ENCODE results near the gene RAET1G. TPM values are rescaled to one million over a fixed set of nuclear protein-coding genes. Genes with fewer than 3 reads are reported as not detected.

RAET1G gene
- polyA plus RNA-seq, 1 of the 3 experiments (the other 2 are of a cell fraction), result 2.5 TPM

GRCh38 chr6:149891259-149891658 lies 31.7 kb downstream of the RAET1G start (continued):
- TF ChIP-seq FOSL2 (IDR thresholded peaks at IDR 0.05; ENCODE audit: borderline replicate concordance, low read depth), result no peak

DNA sequence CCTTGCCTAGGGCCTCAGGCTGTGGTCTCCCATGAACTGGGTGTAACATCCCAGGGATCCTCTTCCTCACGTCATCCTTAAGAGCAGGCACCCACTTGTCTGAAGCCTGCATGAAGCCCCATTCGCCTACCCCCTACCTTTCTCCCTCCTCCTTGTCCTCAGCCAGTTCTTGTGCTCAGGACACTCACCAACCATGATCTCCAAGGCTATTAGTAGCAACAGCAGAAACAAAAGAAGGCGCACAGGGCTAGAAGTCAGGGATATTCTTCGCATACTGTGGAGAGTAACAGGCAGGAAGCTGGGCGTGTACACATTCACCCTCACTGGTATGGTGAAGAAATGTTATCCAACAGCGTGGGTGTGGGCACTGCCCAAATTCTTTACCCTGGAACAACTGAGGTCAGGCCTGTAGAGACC lies 32.3 kb downstream of the RAET1G start:
- ChIA-PET POLR2A (no interaction called here), CTCF (no interaction called here)
- no peak overlapping the region for H2AFZ ChIP-seq (ENCODE audit: low read depth)
- peaks cover under 1 to 6% of the 10 kb centered on the region in 2 experiments; a peak in 2 of 4 replicates for H3K4me1 ChIP-seq (ENCODE audit: control insufficient read depth in 1 of 2, insufficient read depth in 2 of 2, low read depth in 1 of 2, low read length in 1 of 2)
- H3K4me2 ChIP-seq, result no peak overlapping the region
- H3K9me2 ChIP-seq, result no peaks in the 10 kb centered on the region
- H3K9me3 ChIP-seq, result no peaks in the 10 kb centered on the region
- H3K4me3 ChIP-seq (ENCODE audit: low read depth in 2 of 2, low read length in 1 of 2), result no peak overlapping the region
- TF ChIP-seq NFIC (IDR thresholded peaks at IDR 0.05; ENCODE audit: borderline replicate concordance) (no peak), MXI1 (IDR thresholded peaks at IDR 0.05; ENCODE audit: low read depth, low read length) (no peak)
- TF ChIP-seq, protein P1, sequence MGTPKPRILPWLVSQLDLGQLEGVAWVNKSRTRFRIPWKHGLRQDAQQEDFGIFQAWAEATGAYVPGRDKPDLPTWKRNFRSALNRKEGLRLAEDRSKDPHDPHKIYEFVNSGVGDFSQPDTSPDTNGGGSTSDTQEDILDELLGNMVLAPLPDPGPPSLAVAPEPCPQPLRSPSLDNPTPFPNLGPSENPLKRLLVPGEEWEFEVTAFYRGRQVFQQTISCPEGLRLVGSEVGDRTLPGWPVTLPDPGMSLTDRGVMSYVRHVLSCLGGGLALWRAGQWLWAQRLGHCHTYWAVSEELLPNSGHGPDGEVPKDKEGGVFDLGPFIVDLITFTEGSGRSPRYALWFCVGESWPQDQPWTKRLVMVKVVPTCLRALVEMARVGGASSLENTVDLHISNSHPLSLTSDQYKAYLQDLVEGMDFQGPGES (IDR thresholded peaks at IDR 0.05; ENCODE audit: low read depth, low read length), result no peak
- H3K79me2 ChIP-seq (ENCODE audit: insufficient read depth), result no peaks in the 10 kb centered on the region
- H3K27ac ChIP-seq (ENCODE audit: low read depth in 2 of 2, low read length in 1 of 2), result no peak overlapping the region
- peaks cover under 1% of the 10 kb centered on the region for H3F3A ChIP-seq (replicated peaks; ENCODE audit: insufficient read depth)
- no peaks in the 10 kb centered on the region for H3K36me3 ChIP-seq (replicated peaks in 1 of 2; ENCODE audit: control insufficient read depth in 1 of 2, insufficient read depth in 2 of 2, low read length in 1 of 2)
- H3K27me3 ChIP-seq (ENCODE audit: insufficient read depth), result no peaks in the 10 kb centered on the region
- no peak for DNase-seq
- WGBS (ENCODE audit: low lambda C conversion rate), result 69% methylated on average over 6 of the region's 6 CpGs
- H3K9ac ChIP-seq, result no peak overlapping the region
- no peaks in the 10 kb centered on the region for H4K20me1 ChIP-seq (ENCODE audit: insufficient read depth)

GRCh38 chr6:149889326-149889725 lies 33.6 kb downstream of the RAET1G start:
- Histone ChIP-seq H3K9me2 (no peaks in the 10 kb centered on the region), H2AFZ (ENCODE audit: low read depth) (no peak overlapping the region), H3K4me2 (no peak overlapping the region), H3K4me1 (ENCODE audit: control insufficient read depth in 1 of 2, insufficient read depth in 2 of 2, low read depth in 1 of 2, low read length in 1 of 2) (no peaks in the 10 kb centered on the region), H3F3A (replicated peaks; ENCODE audit: insufficient read depth) (no peaks in the 10 kb centered on the region), H3K9ac (no peak overlapping the region), H3K27me3 (ENCODE audit: insufficient read depth) (no peaks in the 10 kb centered on the region), H3K27ac (ENCODE audit: low read depth in 2 of 2, low read length in 1 of 2) (no peak overlapping the region), H4K20me1 (ENCODE audit: insufficient read depth) (no peaks in the 10 kb centered on the region), H3K9me3 (no peaks in the 10 kb centered on the region), H3K36me3 (replicated peaks in 1 of 2; ENCODE audit: control insufficient read depth in 1 of 2, insufficient read depth in 2 of 2, low read length in 1 of 2) (no peaks in the 10 kb centered on the region), H3K79me2 (ENCODE audit: insufficient read depth) (no peaks in the 10 kb centered on the region), H3K4me3 (ENCODE audit: low read depth in 2 of 2, low read length in 1 of 2) (no peak overlapping the region)
- whole genome bisulfite sequencing (ENCODE audit: low lambda C conversion rate), result 54% methylated on average over 7 of the region's 7 CpGs
- ChIA-PET POLR2A (no interaction called here), CTCF (interaction anchor here (1.0 kb wide), 1 partner anchor 23 kb away, joined by 3 read pairs; no protein-coding TSS in a partner anchor)
- no peak for DNase-seq
- TF ChIP-seq FOSL2 (IDR thresholded peaks at IDR 0.05; ENCODE audit: borderline replicate concordance, low read depth) (no peak), ELF1 (IDR thresholded peaks at IDR 0.05) (no peak), CHD2 (IDR thresholded peaks at IDR 0.05; ENCODE audit: low read length, partially characterized antibody) (no peak), RCOR1 (IDR thresholded peaks at IDR 0.05; ENCODE audit: low read length) (no peak), EZH2phosphoT487 (IDR thresholded peaks at IDR 0.05; ENCODE audit: borderline replicate concordance, low read depth) (no peak), SMC3 (IDR thresholded peaks at IDR 0.05; ENCODE audit: low read depth, low read length) (no peak)
- TF ChIP-seq, protein P2, sequence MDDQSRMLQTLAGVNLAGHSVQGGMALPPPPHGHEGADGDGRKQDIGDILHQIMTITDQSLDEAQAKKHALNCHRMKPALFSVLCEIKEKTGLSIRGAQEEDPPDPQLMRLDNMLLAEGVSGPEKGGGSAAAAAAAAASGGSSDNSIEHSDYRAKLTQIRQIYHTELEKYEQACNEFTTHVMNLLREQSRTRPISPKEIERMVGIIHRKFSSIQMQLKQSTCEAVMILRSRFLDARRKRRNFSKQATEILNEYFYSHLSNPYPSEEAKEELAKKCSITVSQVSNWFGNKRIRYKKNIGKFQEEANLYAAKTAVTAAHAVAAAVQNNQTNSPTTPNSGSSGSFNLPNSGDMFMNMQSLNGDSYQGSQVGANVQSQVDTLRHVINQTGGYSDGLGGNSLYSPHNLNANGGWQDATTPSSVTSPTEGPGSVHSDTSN (IDR thresholded peaks at IDR 0.05), result no peak
- TF ChIP-seq, protein P3, sequence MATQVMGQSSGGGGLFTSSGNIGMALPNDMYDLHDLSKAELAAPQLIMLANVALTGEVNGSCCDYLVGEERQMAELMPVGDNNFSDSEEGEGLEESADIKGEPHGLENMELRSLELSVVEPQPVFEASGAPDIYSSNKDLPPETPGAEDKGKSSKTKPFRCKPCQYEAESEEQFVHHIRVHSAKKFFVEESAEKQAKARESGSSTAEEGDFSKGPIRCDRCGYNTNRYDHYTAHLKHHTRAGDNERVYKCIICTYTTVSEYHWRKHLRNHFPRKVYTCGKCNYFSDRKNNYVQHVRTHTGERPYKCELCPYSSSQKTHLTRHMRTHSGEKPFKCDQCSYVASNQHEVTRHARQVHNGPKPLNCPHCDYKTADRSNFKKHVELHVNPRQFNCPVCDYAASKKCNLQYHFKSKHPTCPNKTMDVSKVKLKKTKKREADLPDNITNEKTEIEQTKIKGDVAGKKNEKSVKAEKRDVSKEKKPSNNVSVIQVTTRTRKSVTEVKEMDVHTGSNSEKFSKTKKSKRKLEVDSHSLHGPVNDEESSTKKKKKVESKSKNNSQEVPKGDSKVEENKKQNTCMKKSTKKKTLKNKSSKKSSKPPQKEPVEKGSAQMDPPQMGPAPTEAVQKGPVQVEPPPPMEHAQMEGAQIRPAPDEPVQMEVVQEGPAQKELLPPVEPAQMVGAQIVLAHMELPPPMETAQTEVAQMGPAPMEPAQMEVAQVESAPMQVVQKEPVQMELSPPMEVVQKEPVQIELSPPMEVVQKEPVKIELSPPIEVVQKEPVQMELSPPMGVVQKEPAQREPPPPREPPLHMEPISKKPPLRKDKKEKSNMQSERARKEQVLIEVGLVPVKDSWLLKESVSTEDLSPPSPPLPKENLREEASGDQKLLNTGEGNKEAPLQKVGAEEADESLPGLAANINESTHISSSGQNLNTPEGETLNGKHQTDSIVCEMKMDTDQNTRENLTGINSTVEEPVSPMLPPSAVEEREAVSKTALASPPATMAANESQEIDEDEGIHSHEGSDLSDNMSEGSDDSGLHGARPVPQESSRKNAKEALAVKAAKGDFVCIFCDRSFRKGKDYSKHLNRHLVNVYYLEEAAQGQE (IDR thresholded peaks at IDR 0.05; ENCODE audit: low read depth, low read length), result no peak

Data from SK-N-SH (cell line).